HepG2 (cell line): ENCODE results near the gene HIPK4. TPM values are rescaled to one million over a fixed set of nuclear protein-coding genes. Genes with fewer than 3 reads are reported as not detected.

Source experiments
- ATAC-seq: fragments of 200-7000 bp; cut with Tn5 transposase; 3 replicates; pipeline ENCODE4 v1.9.1; 2020; ENCODE audit warnings: mild to moderate bottlenecking, moderate library complexity
- BruUV-seq: library from RNA; stranded (reverse); fragments of 400-500 nt; replicated peaks from 2 replicates; lab custom pipeline; 2021; lab: Mats Ljungman, UMichigan
- CTCF ChIA-PET: fragments of 300-600 bp; formaldehyde crosslinking; extraction: SDS; loops from one replicate; lab custom pipeline; 2021; ENCODE audit warnings: low total read pairs, inconsistent platforms, low intra/inter-chr PET ratio; lab: Yijun Ruan, JAX
- POLR2A ChIA-PET: fragments of 350-600 bp; sonication (Branson Sonifier 250); formaldehyde crosslinking; loops from one replicate; lab custom pipeline; 2020; ENCODE audit warnings: antibody characterized with exemption, inconsistent platforms; lab: Yijun Ruan, JAX
- DNase-seq: peaks from one replicate; pipeline ENCODE4 v3.0.0-alpha.2; 2015; ENCODE audit warnings: low spot score
- FAIRE-seq: peaks from 3 replicates; lab custom pipeline; 2011; peaks lifted over from hg19 to GRCh38; lab: Jason Lieb, UNC
- H2AFZ ChIP-seq: one replicate; pipeline ENCODE4 v1.6.1; 2011; ENCODE audit warnings: low read length, inconsistent platforms
- H3K27ac ChIP-seq: fragments of 300-600 bp; 3 replicates; pipeline ENCODE4 v1.8.0; 2011; ENCODE audit warnings: mixed run types, mild to moderate bottlenecking, mixed read lengths, low read length, inconsistent platforms; ENCODE audit not compliant: insufficient read depth; ENCODE audit errors: extremely low read length
- H3K27me3 ChIP-seq, 2 experiments: fragments of 200-600 bp in 1 of 2; 2 replicates in 1 of 2; 3 replicates in 1 of 2; pipeline versions ENCODE4 v1.6.0 to v1.8.0; 2011; ENCODE audit warnings: low read length in 2 of 2, mild to moderate bottlenecking in 2 of 2, moderate library complexity in 2 of 2, inconsistent platforms in 1 of 2; ENCODE audit not compliant: insufficient read depth in 2 of 2, control insufficient read depth in 1 of 2
- H3K36me3 ChIP-seq, 2 experiments: fragments of 200-600 bp in 1 of 2; replicated peaks in 1 of 2; 2 replicates in 1 of 2; 3 replicates in 1 of 2; pipeline versions ENCODE4 v1.5.1 to v1.8.0; 2011; ENCODE audit warnings: low read length in 2 of 2, inconsistent platforms in 1 of 2; ENCODE audit not compliant: insufficient read depth in 2 of 2, control insufficient read depth in 1 of 2
- H3K4me1 ChIP-seq: 2 replicates; pipeline ENCODE4 v1.5.1; 2012; ENCODE audit warnings: low read length, inconsistent platforms; ENCODE audit not compliant: insufficient read depth
- H3K4me2 ChIP-seq: 2 replicates; pipeline ENCODE4 v1.6.0; 2011; ENCODE audit warnings: low read depth, low read length, inconsistent platforms
- H3K4me3 ChIP-seq, 3 experiments: fragments of 200-600 bp in 1 of 3; sonication (generic), shearing (Covaris generic) in 1 of 3; replicated peaks in 1 of 3; 2 replicates each; pipeline ENCODE4 v1.5.1; 2011 to 2016; ENCODE audit warnings: low read length in 3 of 3, inconsistent platforms in 2 of 3, low read depth in 2 of 3, mild to moderate bottlenecking in 2 of 3, control low read depth in 1 of 3, mixed read lengths in 1 of 3; ENCODE audit not compliant: insufficient read depth in 1 of 3
- H3K79me2 ChIP-seq: one replicate; pipeline ENCODE4 v1.6.1; 2011; ENCODE audit warnings: low read length, inconsistent platforms; ENCODE audit not compliant: insufficient read depth
- H3K9ac ChIP-seq: 2 replicates; pipeline ENCODE4 v1.6.0; 2011; ENCODE audit warnings: mild to moderate bottlenecking, low read depth, low read length, inconsistent platforms; ENCODE audit not compliant: insufficient read depth
- H3K9me3 ChIP-seq: 2 replicates; pipeline ENCODE4 v1.5.1; 2012; ENCODE audit warnings: mild to moderate bottlenecking, low read length
- H4K20me1 ChIP-seq: 2 replicates; pipeline ENCODE4 v1.6.0; 2011; ENCODE audit warnings: inconsistent platforms, mild to moderate bottlenecking, low read length, moderate library complexity; ENCODE audit not compliant: insufficient read depth
- WGBS: methylation state at CpG from one replicate; pipeline ENCODE4 v1.1.6; 2017; ENCODE audit warnings: low lambda C conversion rate; 5-methylcytosine and 5-hydroxymethylcytosine counted together
- in situ Hi-C: cut with HindIII; loops from 2 replicates; pipeline ENCODE4 v1.10.0; 2017; ENCODE audit warnings: low pct_unique_long_range_greater_than_20kb; ENCODE audit not compliant: extremely low pct_ligation_motif_present
- intact Hi-C: fragments of 100-400 bp; cut with micrococcal nuclease; formaldehyde crosslinking; loops from one replicate; pipeline ENCODE4 v1.10.0; 2022; ENCODE audit not compliant: unreplicated experiment
- polyA plus RNA-seq, 8 experiments: library from polyadenylated mRNA; depleted of rRNA in 3 of 8; stranded (reverse) in 7 of 8; unstranded in 1 of 8; fragments of >200 nt; fragmentation: Illumina TruSeq in 4 of 8; extraction: Trizol in 4 of 8; gene quantifications; 2 replicates each; pipeline versions ENCODE4 v1.2.1 to v1.2.3, GENCODE V29; 2011 to 2016; ENCODE audit warnings: low read depth in 4 of 8, missing spikeins in 1 of 8, mixed read lengths in 1 of 8; ENCODE audit not compliant: insufficient read depth in 1 of 8
- total RNA-seq, 5 experiments: library from RNA; depleted of rRNA; stranded (reverse); fragments of >200 nt; fragmentation: Illumina TruSeq; extraction: Trizol; gene quantifications; 2 replicates each; pipeline ENCODE4 v1.2.3, GENCODE V29; 2016; ENCODE audit warnings: low read depth in 1 of 5
- TF ChIP-seq, protein P1 (sequence below): IDR thresholded peaks from 2 replicates; pipeline ENCODE4 v1.6.1; 2016; ENCODE audit warnings: low read depth, missing genetic modification reagents, missing compliant biosample characterization
- TF ChIP-seq, protein P2 (sequence below): sonication (generic); formaldehyde crosslinking; IDR thresholded peaks from 2 replicates; pipeline ENCODE4 v1.5.1; 2020; ENCODE audit warnings: missing genetic modification reagents, mild to moderate bottlenecking, borderline replicate concordance

Gene HIPK4
- total and polyA plus RNA-seq, 2 of the 13 experiments (the other 11 are each of a cell fraction or from before 2014, with no cell fraction given) = 0.03 TPM; not detected in 1

GRCh38 chr19:40337594-40337993, 52.4 kb downstream of the HIPK4 start:
- ATAC-seq (no peak), DNase-seq (no peak), FAIRE-seq (no peak)
- TF ChIP-seq, protein P1, sequence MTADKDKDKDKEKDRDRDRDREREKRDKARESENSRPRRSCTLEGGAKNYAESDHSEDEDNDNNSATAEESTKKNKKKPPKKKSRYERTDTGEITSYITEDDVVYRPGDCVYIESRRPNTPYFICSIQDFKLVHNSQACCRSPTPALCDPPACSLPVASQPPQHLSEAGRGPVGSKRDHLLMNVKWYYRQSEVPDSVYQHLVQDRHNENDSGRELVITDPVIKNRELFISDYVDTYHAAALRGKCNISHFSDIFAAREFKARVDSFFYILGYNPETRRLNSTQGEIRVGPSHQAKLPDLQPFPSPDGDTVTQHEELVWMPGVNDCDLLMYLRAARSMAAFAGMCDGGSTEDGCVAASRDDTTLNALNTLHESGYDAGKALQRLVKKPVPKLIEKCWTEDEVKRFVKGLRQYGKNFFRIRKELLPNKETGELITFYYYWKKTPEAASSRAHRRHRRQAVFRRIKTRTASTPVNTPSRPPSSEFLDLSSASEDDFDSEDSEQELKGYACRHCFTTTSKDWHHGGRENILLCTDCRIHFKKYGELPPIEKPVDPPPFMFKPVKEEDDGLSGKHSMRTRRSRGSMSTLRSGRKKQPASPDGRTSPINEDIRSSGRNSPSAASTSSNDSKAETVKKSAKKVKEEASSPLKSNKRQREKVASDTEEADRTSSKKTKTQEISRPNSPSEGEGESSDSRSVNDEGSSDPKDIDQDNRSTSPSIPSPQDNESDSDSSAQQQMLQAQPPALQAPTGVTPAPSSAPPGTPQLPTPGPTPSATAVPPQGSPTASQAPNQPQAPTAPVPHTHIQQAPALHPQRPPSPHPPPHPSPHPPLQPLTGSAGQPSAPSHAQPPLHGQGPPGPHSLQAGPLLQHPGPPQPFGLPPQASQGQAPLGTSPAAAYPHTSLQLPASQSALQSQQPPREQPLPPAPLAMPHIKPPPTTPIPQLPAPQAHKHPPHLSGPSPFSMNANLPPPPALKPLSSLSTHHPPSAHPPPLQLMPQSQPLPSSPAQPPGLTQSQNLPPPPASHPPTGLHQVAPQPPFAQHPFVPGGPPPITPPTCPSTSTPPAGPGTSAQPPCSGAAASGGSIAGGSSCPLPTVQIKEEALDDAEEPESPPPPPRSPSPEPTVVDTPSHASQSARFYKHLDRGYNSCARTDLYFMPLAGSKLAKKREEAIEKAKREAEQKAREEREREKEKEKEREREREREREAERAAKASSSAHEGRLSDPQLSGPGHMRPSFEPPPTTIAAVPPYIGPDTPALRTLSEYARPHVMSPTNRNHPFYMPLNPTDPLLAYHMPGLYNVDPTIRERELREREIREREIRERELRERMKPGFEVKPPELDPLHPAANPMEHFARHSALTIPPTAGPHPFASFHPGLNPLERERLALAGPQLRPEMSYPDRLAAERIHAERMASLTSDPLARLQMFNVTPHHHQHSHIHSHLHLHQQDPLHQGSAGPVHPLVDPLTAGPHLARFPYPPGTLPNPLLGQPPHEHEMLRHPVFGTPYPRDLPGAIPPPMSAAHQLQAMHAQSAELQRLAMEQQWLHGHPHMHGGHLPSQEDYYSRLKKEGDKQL (CRISPR knock-in tag) = no peak
- TF ChIP-seq, protein P2, sequence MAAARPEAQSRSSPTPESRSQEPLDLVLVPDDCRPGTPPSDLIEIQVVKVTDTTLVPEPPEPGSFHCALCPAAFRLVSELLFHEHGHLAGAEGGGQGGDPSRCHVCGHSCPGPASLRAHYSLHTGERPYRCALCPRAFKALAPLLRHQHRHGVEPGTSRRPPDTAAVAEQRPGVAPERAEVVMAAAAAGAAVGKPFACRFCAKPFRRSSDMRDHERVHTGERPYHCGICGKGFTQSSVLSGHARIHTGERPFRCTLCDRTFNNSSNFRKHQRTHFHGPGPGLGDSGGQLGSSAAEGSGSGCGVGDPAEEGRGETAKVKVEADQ (CRISPR knock-in tag) = no peak
- H4K20me1 ChIP-seq = no peaks in the 10 kb centered on the region
- in situ Hi-C loops = no loop called here
- H3K4me2 ChIP-seq = no peak overlapping the region
- H3K36me3 ChIP-seq = peaks cover 5 to 32% of the 10 kb centered on the region in 2 experiments
- no peaks in the 10 kb centered on the region for H3K27me3 ChIP-seq
- CTCF ChIA-PET = no interaction called here
- no peaks in the 10 kb centered on the region for H3K9me3 ChIP-seq
- H3K4me3 ChIP-seq = no peak overlapping the region
- intact Hi-C loops = no loop called here
- H3K4me1 ChIP-seq = no peaks in the 10 kb centered on the region
- POLR2A ChIA-PET = no interaction called here
- no TSS peak for BruUV-seq
- no peak overlapping the region for H2AFZ ChIP-seq
- H3K9ac ChIP-seq = no peak overlapping the region
- WGBS = 100% methylated on average over 4 of the region's 5 CpGs
- no peak overlapping the region for H3K27ac ChIP-seq
- peaks cover 4% of the 10 kb centered on the region for H3K79me2 ChIP-seq
